ENCODE results near the gene GATD1.

The GATD1 gene

DNA sequence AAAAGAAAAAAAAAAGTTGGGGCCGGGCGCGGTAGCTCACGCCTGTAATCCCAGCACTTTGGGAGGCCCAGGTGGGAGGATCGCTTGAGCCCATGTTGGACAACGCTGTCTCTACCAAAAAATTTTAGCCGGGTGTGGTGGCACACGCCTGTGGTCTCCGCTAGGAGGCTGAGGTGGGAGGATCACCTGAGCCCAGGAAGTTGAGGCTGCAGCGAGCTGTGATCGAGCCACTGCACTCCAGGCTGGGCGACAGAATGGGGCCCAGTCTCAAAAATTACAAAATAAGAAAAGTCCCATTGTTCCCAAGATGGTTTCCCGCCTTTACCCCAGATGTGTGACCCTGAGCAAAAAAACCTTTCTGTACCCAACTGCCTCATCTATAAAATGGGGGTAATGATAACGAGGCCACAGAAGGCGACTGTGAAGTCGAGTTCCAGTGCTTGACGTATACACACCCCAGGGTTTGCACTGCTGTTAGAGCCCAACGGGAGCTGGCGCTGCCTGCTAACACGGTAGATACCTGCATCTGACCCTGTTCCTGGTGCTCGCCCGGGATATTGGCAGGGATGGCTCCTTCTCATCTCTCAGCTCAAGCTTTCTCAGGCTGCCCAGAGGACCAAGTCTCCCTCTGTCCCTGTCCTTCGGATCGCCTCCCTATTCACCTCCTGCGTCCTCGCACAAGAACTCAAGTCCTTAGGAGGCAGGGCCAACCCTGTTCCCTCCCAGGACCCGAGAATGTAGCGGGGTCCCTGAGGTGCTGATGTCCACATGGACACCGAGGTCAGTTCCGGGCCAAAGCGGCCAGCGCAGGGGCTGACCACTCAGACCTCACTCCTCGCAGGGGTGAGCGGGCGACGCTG lies 31.4 kb upstream of the GATD1 start:
- H3K36me3 ChIP-seq (replicated peaks; ENCODE audit: low read depth, low read length): peaks cover 36% of the 10 kb centered on the region
- peaks cover 25% of the 10 kb centered on the region for H4K20me1 ChIP-seq (ENCODE audit: insufficient read depth, low read length)
- TF ChIP-seq CTCF (IDR thresholded peaks at IDR 0.05; ENCODE audit: low read depth, low read length) (no peak), EZH2phosphoT487 (IDR thresholded peaks at IDR 0.05; ENCODE audit: low read depth) (no peak)
- peak overlapping the region; percentile 94 for H3K9ac ChIP-seq (ENCODE audit: low read length)
- peak overlapping the region; percentile 87 for H3K27ac ChIP-seq (ENCODE audit: low read length)
- no peak overlapping the region for H2AFZ ChIP-seq (ENCODE audit: low read depth, low read length)
- H3K4me2 ChIP-seq (ENCODE audit: low read length): peak overlapping the region; percentile 98
- peaks cover 53% of the 10 kb centered on the region for H3K79me2 ChIP-seq (ENCODE audit: low read length)
- H3K27me3 ChIP-seq (ENCODE audit: low read depth, low read length): no peaks in the 10 kb centered on the region
- H3K4me3 ChIP-seq (ENCODE audit: low read length): peak overlapping the region; percentile 94
- peaks cover 32% of the 10 kb centered on the region for H3K4me1 ChIP-seq (ENCODE audit: low read length)
- H3K9me3 ChIP-seq (ENCODE audit: insufficient read depth, low read length): no peaks in the 10 kb centered on the region

- no peaks in the 10 kb centered on the region for H4K20me1 ChIP-seq (ENCODE audit: insufficient read depth, low read length)
- no peak for TF ChIP-seq EZH2phosphoT487 (IDR thresholded peaks at IDR 0.05; ENCODE audit: low read depth)
- no peak for TF ChIP-seq CTCF (IDR thresholded peaks at IDR 0.05; ENCODE audit: low read depth, low read length)
- H3K27ac ChIP-seq (ENCODE audit: low read length): peak overlapping the region; percentile 12; the same call in 1 of the 2 replicates
These were observed 27.3 kb upstream of the GATD1 start for GRCh38 chr11:804599-804964.

DNA sequence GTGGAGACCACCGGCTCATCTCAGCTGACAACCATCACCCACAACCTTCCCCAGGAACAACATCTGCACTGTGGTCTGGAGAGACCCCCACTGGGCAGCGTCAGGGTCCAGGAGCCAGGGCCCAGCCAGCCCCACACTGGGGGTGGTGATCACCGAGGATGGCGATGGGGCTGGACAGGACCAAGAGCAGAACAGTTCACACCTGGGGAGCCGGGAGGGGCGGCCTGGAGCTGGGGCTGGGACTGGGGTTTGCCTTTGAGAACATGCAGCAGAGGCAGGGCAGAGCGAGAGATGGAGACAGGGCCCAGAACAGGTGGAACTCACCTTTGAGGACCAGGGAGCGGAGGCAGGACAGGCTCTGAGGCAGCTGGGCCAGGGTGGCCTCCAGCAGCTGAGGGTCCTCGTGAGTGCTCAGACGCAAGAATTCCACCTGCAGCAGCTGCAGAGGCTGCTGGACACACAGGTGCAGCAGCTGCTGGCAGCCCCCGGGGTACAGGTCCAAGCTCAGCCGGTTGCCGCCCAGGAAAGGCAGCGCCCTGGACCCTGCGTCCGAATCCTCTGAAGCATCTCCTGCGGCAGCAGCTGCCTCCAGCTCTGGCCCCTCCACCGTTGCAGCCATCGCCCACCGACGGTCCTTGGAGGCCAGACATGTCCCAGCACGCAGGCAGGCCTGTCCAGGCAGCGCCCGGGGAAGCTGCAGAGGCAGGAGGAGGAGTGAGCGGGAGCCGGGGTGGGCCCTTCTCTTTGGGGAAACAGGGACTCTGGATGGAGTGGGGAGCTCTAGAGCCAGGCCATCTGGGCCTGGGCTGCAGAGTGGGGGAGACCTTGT lies 26.7 kb upstream of the GATD1 start:
- Histone ChIP-seq H4K20me1 (ENCODE audit: insufficient read depth, low read length) (no peaks in the 10 kb centered on the region), H3K4me1 (ENCODE audit: low read length) (peaks cover 18% of the 10 kb centered on the region; the same call in 1 of the 2 replicates), H3K9me3 (ENCODE audit: insufficient read depth, low read length) (no peaks in the 10 kb centered on the region), H3K9ac (ENCODE audit: low read length) (peak overlapping the region; percentile 77), H3K27ac (ENCODE audit: low read length) (no peak overlapping the region), H3K4me2 (ENCODE audit: low read length) (peak overlapping the region; percentile 90), H3K36me3 (replicated peaks; ENCODE audit: low read depth, low read length) (no peaks in the 10 kb centered on the region), H3K27me3 (ENCODE audit: low read depth, low read length) (no peaks in the 10 kb centered on the region), H3K79me2 (ENCODE audit: low read length) (peaks cover 14% of the 10 kb centered on the region), H2AFZ (ENCODE audit: low read depth, low read length) (no peak overlapping the region), H3K4me3 (ENCODE audit: low read length) (peak overlapping the region; percentile 85)
- TF ChIP-seq EZH2phosphoT487 (IDR thresholded peaks at IDR 0.05; ENCODE audit: low read depth) (no peak), CTCF (IDR thresholded peaks at IDR 0.05; ENCODE audit: low read depth, low read length) (no peak)

More at GRCh38 chr11:804599-804964, 27.3 kb upstream of the GATD1 start:
- Histone ChIP-seq H2AFZ (ENCODE audit: low read depth, low read length) (no peak overlapping the region), H3K4me2 (ENCODE audit: low read length) (peak overlapping the region; percentile 90), H3K4me3 (ENCODE audit: low read length) (peak overlapping the region; percentile 85), H3K4me1 (ENCODE audit: low read length) (peaks cover 18% of the 10 kb centered on the region; the same call in 1 of the 2 replicates), H3K79me2 (ENCODE audit: low read length) (peaks cover 17% of the 10 kb centered on the region), H3K9ac (ENCODE audit: low read length) (peak overlapping the region; percentile 77), H3K27me3 (ENCODE audit: low read depth, low read length) (no peaks in the 10 kb centered on the region), H3K9me3 (ENCODE audit: insufficient read depth, low read length) (no peaks in the 10 kb centered on the region), H3K36me3 (replicated peaks; ENCODE audit: low read depth, low read length) (no peaks in the 10 kb centered on the region)

DNA sequence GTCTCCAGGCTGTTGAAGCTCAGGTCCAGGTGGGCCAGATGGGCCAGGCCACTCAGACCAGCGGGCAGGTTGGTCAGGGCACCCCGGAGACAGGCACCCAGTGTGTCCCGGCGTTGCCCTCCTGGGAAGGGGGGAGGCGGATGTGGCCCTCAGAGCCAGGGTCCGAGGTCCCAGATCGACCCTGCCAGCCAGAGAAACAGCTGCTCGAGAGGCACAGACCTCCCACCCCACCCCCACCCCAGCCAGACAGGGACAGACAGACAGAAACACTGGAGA lies 26.1 kb upstream of the GATD1 start:
- H3K4me3 ChIP-seq (ENCODE audit: low read length): no peak overlapping the region
- peaks cover 16% of the 10 kb centered on the region; the same call in 1 of the 2 replicates for H3K4me1 ChIP-seq (ENCODE audit: low read length)
- H3K36me3 ChIP-seq (replicated peaks; ENCODE audit: low read depth, low read length): no peaks in the 10 kb centered on the region
- H3K27ac ChIP-seq (ENCODE audit: low read length): no peak overlapping the region
- no peak overlapping the region for H2AFZ ChIP-seq (ENCODE audit: low read depth, low read length)
- no peaks in the 10 kb centered on the region for H4K20me1 ChIP-seq (ENCODE audit: insufficient read depth, low read length)
- H3K27me3 ChIP-seq (ENCODE audit: low read depth, low read length): no peaks in the 10 kb centered on the region
- no peak overlapping the region for H3K9ac ChIP-seq (ENCODE audit: low read length)
- no peaks in the 10 kb centered on the region for H3K9me3 ChIP-seq (ENCODE audit: insufficient read depth, low read length)
- TF ChIP-seq CTCF (IDR thresholded peaks at IDR 0.05; ENCODE audit: low read depth, low read length) (no peak), EZH2phosphoT487 (IDR thresholded peaks at IDR 0.05; ENCODE audit: low read depth) (no peak)
- H3K4me2 ChIP-seq (ENCODE audit: low read length): peak overlapping the region; percentile 90; the same call in 1 of the 2 replicates
- H3K79me2 ChIP-seq (ENCODE audit: low read length): peaks cover 8% of the 10 kb centered on the region
